ENCODE data around the gene CERCAM. TPM values are rescaled to one million over a fixed set of nuclear protein-coding genes. Genes with fewer than 3 reads are reported as not detected.
"Not testable (repeated sequence)": the region's sequence is repeated elsewhere in the genome, so short reads cannot be mapped to it uniquely, and the experiment has no call there.

Gene CERCAM
- polyA plus RNA-seq, 1 donor (not counting 4 experiments of a cell fraction or from before 2014, with no cell fraction given): 15.9 TPM

DNA sequence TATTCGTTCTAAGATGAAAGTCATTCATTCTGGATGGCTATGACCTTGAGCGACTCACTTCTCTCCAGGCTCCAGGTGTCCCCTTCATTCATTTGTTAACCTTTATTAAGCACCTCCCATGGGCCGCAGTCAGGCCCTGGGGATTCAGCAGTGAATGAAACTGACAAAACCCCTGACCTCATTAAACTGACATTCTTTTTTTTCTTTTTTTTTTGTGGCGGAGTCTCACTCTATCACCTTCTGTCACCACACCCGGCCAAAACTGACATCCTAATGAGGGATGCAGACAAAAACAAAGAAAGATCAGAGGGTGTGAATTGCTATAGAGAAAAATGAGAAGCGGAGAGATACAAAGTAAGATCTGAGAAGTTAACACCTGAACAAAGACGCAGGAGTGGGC lies 18.6 kb downstream of the CERCAM start:
- H3K9ac ChIP-seq (ENCODE audit: control insufficient read depth, extremely low read depth, insufficient read depth, low read length): no peak overlapping the region
- H3K4me3 ChIP-seq (ENCODE audit: control insufficient read depth in 2 of 3, extremely low read depth in 1 of 3, insufficient read depth in 2 of 3, low read depth in 1 of 3, low read length in 3 of 3): no peak overlapping the region
- H4K20me1 ChIP-seq (ENCODE audit: control insufficient read depth, extremely low read depth, insufficient read depth, low read length): no peaks in the 10 kb centered on the region
- no peaks in the 10 kb centered on the region for H3K79me2 ChIP-seq (ENCODE audit: control insufficient read depth, insufficient read depth, low read length)
- H3K4me1 ChIP-seq (ENCODE audit: control insufficient read depth, extremely low read depth, insufficient read depth, low read length): no peaks in the 10 kb centered on the region
- TF ChIP-seq, protein P1, sequence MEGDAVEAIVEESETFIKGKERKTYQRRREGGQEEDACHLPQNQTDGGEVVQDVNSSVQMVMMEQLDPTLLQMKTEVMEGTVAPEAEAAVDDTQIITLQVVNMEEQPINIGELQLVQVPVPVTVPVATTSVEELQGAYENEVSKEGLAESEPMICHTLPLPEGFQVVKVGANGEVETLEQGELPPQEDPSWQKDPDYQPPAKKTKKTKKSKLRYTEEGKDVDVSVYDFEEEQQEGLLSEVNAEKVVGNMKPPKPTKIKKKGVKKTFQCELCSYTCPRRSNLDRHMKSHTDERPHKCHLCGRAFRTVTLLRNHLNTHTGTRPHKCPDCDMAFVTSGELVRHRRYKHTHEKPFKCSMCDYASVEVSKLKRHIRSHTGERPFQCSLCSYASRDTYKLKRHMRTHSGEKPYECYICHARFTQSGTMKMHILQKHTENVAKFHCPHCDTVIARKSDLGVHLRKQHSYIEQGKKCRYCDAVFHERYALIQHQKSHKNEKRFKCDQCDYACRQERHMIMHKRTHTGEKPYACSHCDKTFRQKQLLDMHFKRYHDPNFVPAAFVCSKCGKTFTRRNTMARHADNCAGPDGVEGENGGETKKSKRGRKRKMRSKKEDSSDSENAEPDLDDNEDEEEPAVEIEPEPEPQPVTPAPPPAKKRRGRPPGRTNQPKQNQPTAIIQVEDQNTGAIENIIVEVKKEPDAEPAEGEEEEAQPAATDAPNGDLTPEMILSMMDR (optimal IDR thresholded peaks at IDR 0.05 in 1 of 3, IDR thresholded peaks at IDR 0.05 in 1 of 3, conservative IDR thresholded peaks at IDR 0.05 in 1 of 3; ENCODE audit: extremely low read depth in 1 of 3, insufficient read depth in 2 of 3, low read length in 3 of 3): no peak
- no peak for TF ChIP-seq EZH2 (IDR thresholded peaks at IDR 0.05; ENCODE audit: low read length)
- DNase-seq (ENCODE audit: low read depth, low spot score): no peak
- H3K4me2 ChIP-seq (ENCODE audit: control insufficient read depth, extremely low read depth, insufficient read depth, low read depth, low read length): no peak overlapping the region
- no peak overlapping the region for H3K27ac ChIP-seq (ENCODE audit: control insufficient read depth, insufficient read depth, low read length)
- peaks cover 0 to 6% of the 10 kb centered on the region in 2 experiments for H3K36me3 ChIP-seq (ENCODE audit: control insufficient read depth in 2 of 2, extremely low read depth in 1 of 2, insufficient read depth in 2 of 2, low read length in 2 of 2)
- no peaks in the 10 kb centered on the region for H3K27me3 ChIP-seq (ENCODE audit: control insufficient read depth, extremely low read depth, insufficient read depth, low read length)
- dilution Hi-C loops (cut with MboI; ENCODE audit: extremely low pct_ligation_motif_present, low sequenced_read_pairs): no loop called here
- H3K9me3 ChIP-seq (ENCODE audit: control insufficient read depth, low read depth, low read length): no peaks in the 10 kb centered on the region
- no peak overlapping the region for H2AFZ ChIP-seq (ENCODE audit: control insufficient read depth, low read length)
- H3K9me1 ChIP-seq (ENCODE audit: control insufficient read depth, extremely low read depth, insufficient read depth, low read length): no peaks in the 10 kb centered on the region
- no peak for FAIRE-seq

DNA sequence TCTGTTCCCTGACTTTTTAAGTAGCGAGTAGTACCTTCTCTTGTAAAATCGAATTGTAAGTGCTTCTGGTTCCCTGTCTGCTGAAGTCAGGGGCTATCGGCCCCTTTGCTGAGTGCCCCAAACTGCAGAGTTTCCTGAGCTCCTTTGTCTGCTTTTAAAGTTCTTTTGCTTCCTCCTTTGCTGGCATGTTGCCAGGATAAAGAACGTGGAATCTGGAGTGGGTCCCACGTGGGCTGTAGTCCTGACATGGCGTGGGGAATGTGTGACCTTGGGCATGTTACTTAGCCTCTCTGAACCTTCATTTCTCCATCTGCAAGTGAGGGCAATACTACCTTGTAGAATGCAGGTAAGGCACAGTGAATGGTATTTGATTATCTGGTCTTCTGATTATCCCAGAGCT lies 21.5 kb downstream of the CERCAM start:
- dilution Hi-C loops (cut with MboI; ENCODE audit: extremely low pct_ligation_motif_present, low sequenced_read_pairs): no loop called here
- H3K36me3 ChIP-seq (ENCODE audit: control insufficient read depth in 2 of 2, extremely low read depth in 1 of 2, insufficient read depth in 2 of 2, low read length in 2 of 2): no peaks in the 10 kb centered on the region
- H3K9me1 ChIP-seq (ENCODE audit: control insufficient read depth, extremely low read depth, insufficient read depth, low read length): no peaks in the 10 kb centered on the region
- H2AFZ ChIP-seq (ENCODE audit: control insufficient read depth, low read length): no peak overlapping the region
- H3K4me3 ChIP-seq (ENCODE audit: control insufficient read depth in 2 of 3, extremely low read depth in 1 of 3, insufficient read depth in 2 of 3, low read depth in 1 of 3, low read length in 3 of 3): no peak overlapping the region
- no peaks in the 10 kb centered on the region for H3K9me3 ChIP-seq (ENCODE audit: control insufficient read depth, low read depth, low read length)
- FAIRE-seq (no peak), DNase-seq (ENCODE audit: low read depth, low spot score) (no peak)
- no peak overlapping the region for H3K4me2 ChIP-seq (ENCODE audit: control insufficient read depth, extremely low read depth, insufficient read depth, low read depth, low read length)
- H3K27ac ChIP-seq (ENCODE audit: control insufficient read depth, insufficient read depth, low read length): no peak overlapping the region
- H3K27me3 ChIP-seq (ENCODE audit: control insufficient read depth, extremely low read depth, insufficient read depth, low read length): no peaks in the 10 kb centered on the region
- H3K4me1 ChIP-seq (ENCODE audit: control insufficient read depth, extremely low read depth, insufficient read depth, low read length): no peaks in the 10 kb centered on the region
- TF ChIP-seq, protein P1 (optimal IDR thresholded peaks at IDR 0.05 in 1 of 3, IDR thresholded peaks at IDR 0.05 in 1 of 3, conservative IDR thresholded peaks at IDR 0.05 in 1 of 3; ENCODE audit: extremely low read depth in 1 of 3, insufficient read depth in 2 of 3, low read length in 3 of 3): no peak
- no peak for TF ChIP-seq EZH2 (IDR thresholded peaks at IDR 0.05; ENCODE audit: low read length)
- no peaks in the 10 kb centered on the region for H3K79me2 ChIP-seq (ENCODE audit: control insufficient read depth, insufficient read depth, low read length)
- no peak overlapping the region for H3K9ac ChIP-seq (ENCODE audit: control insufficient read depth, extremely low read depth, insufficient read depth, low read length)
- no peaks in the 10 kb centered on the region for H4K20me1 ChIP-seq (ENCODE audit: control insufficient read depth, extremely low read depth, insufficient read depth, low read length)

DNA sequence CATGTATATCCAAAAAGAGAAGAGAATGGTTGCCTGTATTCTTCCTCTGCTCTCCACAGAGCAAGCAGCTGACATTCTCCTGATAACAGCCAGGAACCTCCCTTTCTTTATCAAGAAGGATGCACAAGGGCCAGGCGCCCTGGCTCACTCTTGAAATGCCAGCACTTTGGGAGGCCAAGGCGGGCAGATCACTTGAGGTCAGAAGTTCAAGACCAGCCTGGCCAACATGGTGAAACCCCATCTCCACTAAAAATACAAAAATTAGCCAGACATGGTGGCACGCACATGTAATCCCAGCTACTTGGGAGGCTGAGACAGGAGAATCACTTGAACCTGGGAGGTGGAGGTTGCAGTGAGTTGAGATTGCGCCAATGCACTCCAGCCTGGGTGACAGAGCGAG lies 25.8 kb downstream of the CERCAM start:
- H3K27ac ChIP-seq (ENCODE audit: control insufficient read depth, insufficient read depth, low read length); H3K27me3 ChIP-seq (ENCODE audit: control insufficient read depth, extremely low read depth, insufficient read depth, low read length); H3K4me3 ChIP-seq (ENCODE audit: control insufficient read depth in 2 of 3, extremely low read depth in 1 of 3, insufficient read depth in 2 of 3, low read depth in 1 of 3, low read length in 3 of 3); H3K4me1 ChIP-seq (ENCODE audit: control insufficient read depth, extremely low read depth, insufficient read depth, low read length); dilution Hi-C loops (cut with MboI; ENCODE audit: extremely low pct_ligation_motif_present, low sequenced_read_pairs); H4K20me1 ChIP-seq (ENCODE audit: control insufficient read depth, extremely low read depth, insufficient read depth, low read length); H3K79me2 ChIP-seq (ENCODE audit: control insufficient read depth, insufficient read depth, low read length); DNase-seq (ENCODE audit: low read depth, low spot score); H3K36me3 ChIP-seq (ENCODE audit: control insufficient read depth in 2 of 2, extremely low read depth in 1 of 2, insufficient read depth in 2 of 2, low read length in 2 of 2); H3K9me3 ChIP-seq (ENCODE audit: control insufficient read depth, low read depth, low read length); H3K4me2 ChIP-seq (ENCODE audit: control insufficient read depth, extremely low read depth, insufficient read depth, low read depth, low read length); H3K9me1 ChIP-seq (ENCODE audit: control insufficient read depth, extremely low read depth, insufficient read depth, low read length); H3K9ac ChIP-seq (ENCODE audit: control insufficient read depth, extremely low read depth, insufficient read depth, low read length); FAIRE-seq; H2AFZ ChIP-seq (ENCODE audit: control insufficient read depth, low read length): not testable (repeated sequence)

Data from keratinocyte (primary cell).